Endothelial cell of umbilical vein (primary cell): ENCODE data around the gene SOX5. TPM values are rescaled to one million over a fixed set of nuclear protein-coding genes. Genes with fewer than 3 reads are reported as not detected.

Source experiments
- BruUV-seq: library from RNA; stranded (reverse); fragments of 400-500 nt; replicated peaks from 2 replicates; lab custom pipeline; 2021; lab: Mats Ljungman, UMichigan
- CTCF ChIA-PET: fragments of 300-600, 350-600 bp; sonication (Branson Sonifier 250); formaldehyde crosslinking; loops from one replicate; lab custom pipeline; 2021; ENCODE audit warnings: antibody characterized with exemption, inconsistent platforms; lab: Charles Lee
- POLR2A ChIA-PET: fragments of 300-600, 350-600 bp; sonication (Branson Sonifier 250); formaldehyde crosslinking; loops from one replicate; lab custom pipeline; 2021; ENCODE audit warnings: antibody characterized with exemption, inconsistent platforms; lab: Charles Lee
- DNase-seq: peaks from one replicate; pipeline ENCODE4 v3.0.0-alpha.2; 2011; ENCODE audit warnings: low read depth, low spot score
- FAIRE-seq: peaks from 2 replicates; lab custom pipeline; 2011; peaks lifted over from hg19 to GRCh38; lab: Jason Lieb, UNC
- H2AFZ ChIP-seq: 2 replicates; pipeline ENCODE4 v1.6.0; 2012; ENCODE audit warnings: low read depth, low read length, control low read depth, inconsistent platforms
- H3K27ac ChIP-seq: 2 replicates; pipeline ENCODE4 v1.5.1; 2011; ENCODE audit warnings: low read depth, mild to moderate bottlenecking, control low read depth, low read length, moderate library complexity; ENCODE audit not compliant: insufficient read depth
- H3K27me3 ChIP-seq, 2 experiments: 2 replicates each; pipeline versions ENCODE4 v1.6.0 to v1.6.1; 2011; ENCODE audit warnings: low read length in 2 of 2, mixed read lengths in 1 of 2; ENCODE audit not compliant: control insufficient read depth in 2 of 2, insufficient read depth in 2 of 2
- H3K36me3 ChIP-seq, 2 experiments: 2 replicates in 1 of 2; 3 replicates in 1 of 2; pipeline ENCODE4 v1.5.1; 2011; ENCODE audit warnings: low read length in 2 of 2, mild to moderate bottlenecking in 1 of 2, moderate library complexity in 1 of 2; ENCODE audit not compliant: control insufficient read depth in 2 of 2, insufficient read depth in 2 of 2; ENCODE audit errors: extremely low read depth in 1 of 2
- H3K4me1 ChIP-seq: 3 replicates; pipeline ENCODE4 v1.5.1; 2011; ENCODE audit warnings: mild to moderate bottlenecking, low read length; ENCODE audit not compliant: control insufficient read depth, insufficient read depth; ENCODE audit errors: extremely low read depth
- H3K4me2 ChIP-seq: 2 replicates; pipeline ENCODE4 v1.6.1; 2011; ENCODE audit warnings: low read length, control low read depth, mixed read lengths; ENCODE audit not compliant: insufficient read depth
- H3K4me3 ChIP-seq, 3 experiments: fragments of 200-600 bp in 1 of 3; sonication (generic), shearing (Covaris generic) in 1 of 3; replicated peaks in 1 of 3; 2 replicates each; pipeline ENCODE4 v1.5.1; 2011 to 2016; ENCODE audit warnings: control low read depth in 3 of 3, low read length in 3 of 3, mild to moderate bottlenecking in 2 of 3, inconsistent platforms in 1 of 3, low read depth in 1 of 3, moderate library complexity in 1 of 3; ENCODE audit not compliant: insufficient read depth in 1 of 3
- H3K79me2 ChIP-seq: 2 replicates; pipeline ENCODE4 v1.6.0; 2012; ENCODE audit warnings: low read length, inconsistent platforms; ENCODE audit not compliant: control insufficient read depth, insufficient read depth
- H3K9ac ChIP-seq: replicated peaks from 2 replicates; pipeline ENCODE3; 2011; ENCODE audit warnings: low read length, control low read depth; ENCODE audit not compliant: insufficient read depth; ENCODE audit errors: extremely low read depth
- H3K9me1 ChIP-seq: replicated peaks from 3 replicates; pipeline ENCODE4 v1.6.0; 2011; ENCODE audit warnings: mild to moderate bottlenecking, low read length; ENCODE audit not compliant: control insufficient read depth, insufficient read depth; ENCODE audit errors: extremely low read depth
- H3K9me3 ChIP-seq: replicated peaks from 2 replicates; pipeline ENCODE4 v1.5.1; 2012; ENCODE audit warnings: low read length, inconsistent platforms; ENCODE audit not compliant: control insufficient read depth, insufficient read depth
- H4K20me1 ChIP-seq: replicated peaks from 2 replicates; pipeline ENCODE3; 2011; ENCODE audit warnings: mild to moderate bottlenecking, low read length; ENCODE audit not compliant: control insufficient read depth, insufficient read depth; ENCODE audit errors: extremely low read depth
- EZH2 ChIP-seq: IDR thresholded peaks from 2 replicates; pipeline ENCODE4 v1.6.1; 2012; ENCODE audit warnings: borderline replicate concordance, low read depth, mild to moderate bottlenecking, moderate library complexity, low read length, inconsistent platforms; ENCODE audit not compliant: severe bottlenecking
- FOS ChIP-seq: IDR thresholded peaks from 2 replicates; pipeline ENCODE4 v1.6.1; 2011; ENCODE audit warnings: mild to moderate bottlenecking, low read length, moderate library complexity, borderline replicate concordance; ENCODE audit not compliant: insufficient read depth
- GATA2 ChIP-seq: IDR thresholded peaks from 2 replicates; pipeline ENCODE4 v1.7.0; 2011; ENCODE audit warnings: low read depth, mild to moderate bottlenecking, moderate library complexity, mixed read lengths, low read length; ENCODE audit not compliant: insufficient read length, insufficient read depth
- JUN ChIP-seq: IDR thresholded peaks from 2 replicates; pipeline ENCODE4 v1.6.1; 2011; ENCODE audit warnings: borderline replicate concordance, low read depth; ENCODE audit not compliant: insufficient read length, insufficient read depth
- MYC ChIP-seq: IDR thresholded peaks from one replicate; pipeline ENCODE4 v1.6.1; 2011; ENCODE audit warnings: mild to moderate bottlenecking, low read depth, low read length
- POLR2A ChIP-seq: IDR thresholded peaks from 2 replicates; pipeline ENCODE4 v1.6.1; 2012; ENCODE audit warnings: low read depth, mild to moderate bottlenecking, control low read depth, low read length
- POLR2AphosphoS5 ChIP-seq: IDR thresholded peaks from 2 replicates; pipeline ENCODE4 v1.6.1; 2012; ENCODE audit warnings: low read depth, mild to moderate bottlenecking, control low read depth, low read length, moderate library complexity; ENCODE audit not compliant: insufficient read depth
- dilution Hi-C: fragments of 300-500 bp; cut with MboI; formaldehyde crosslinking; loops from one replicate; pipeline ENCODE4 v1.15.0; 2019; ENCODE audit warnings: low sequenced_read_pairs; ENCODE audit not compliant: extremely low pct_ligation_motif_present
- intact Hi-C: fragments of 100-400 bp; cut with micrococcal nuclease; formaldehyde crosslinking; loops from one replicate; pipeline ENCODE4 v1.10.0; 2022
- polyA plus RNA-seq, 4 experiments: library from polyadenylated mRNA; depleted of rRNA in 3 of 4; stranded (reverse) in 3 of 4; unstranded in 1 of 4; fragments of >200 nt; gene quantifications; 2 replicates each; pipeline versions ENCODE4 v1.2.1 to v1.2.3, GENCODE V29; 2011 to 2012; ENCODE audit warnings: missing spikeins in 1 of 4
- total RNA-seq: library from RNA; stranded (reverse); gene quantifications from 2 replicates; pipeline ENCODE4 v1.2.3, GENCODE V29; 2021
- TF ChIP-seq, protein P1 (sequence below), 2 donors: IDR thresholded peaks; 1 replicate in 1 of 2; 2 replicates in 1 of 2; pipeline ENCODE4 v1.5.1; 2011; ENCODE audit warnings: low read length in 2 of 2, mild to moderate bottlenecking in 2 of 2, moderate library complexity in 2 of 2, control low read depth in 1 of 2, inconsistent platforms in 1 of 2, low read depth in 1 of 2; ENCODE audit not compliant: insufficient read depth in 1 of 2; ENCODE audit errors: extremely low read depth in 1 of 2
- TF ChIP-seq, protein P2 (sequence below): IDR thresholded peaks from 2 replicates; pipeline ENCODE4 v1.6.1; 2011; ENCODE audit not compliant: insufficient read depth, insufficient read length

SOX5 gene
- total and polyA plus RNA-seq, 2 donors (not counting 3 experiments of a cell fraction or from before 2014, with no cell fraction given) = 0.63 to 3.5 TPM

DNA sequence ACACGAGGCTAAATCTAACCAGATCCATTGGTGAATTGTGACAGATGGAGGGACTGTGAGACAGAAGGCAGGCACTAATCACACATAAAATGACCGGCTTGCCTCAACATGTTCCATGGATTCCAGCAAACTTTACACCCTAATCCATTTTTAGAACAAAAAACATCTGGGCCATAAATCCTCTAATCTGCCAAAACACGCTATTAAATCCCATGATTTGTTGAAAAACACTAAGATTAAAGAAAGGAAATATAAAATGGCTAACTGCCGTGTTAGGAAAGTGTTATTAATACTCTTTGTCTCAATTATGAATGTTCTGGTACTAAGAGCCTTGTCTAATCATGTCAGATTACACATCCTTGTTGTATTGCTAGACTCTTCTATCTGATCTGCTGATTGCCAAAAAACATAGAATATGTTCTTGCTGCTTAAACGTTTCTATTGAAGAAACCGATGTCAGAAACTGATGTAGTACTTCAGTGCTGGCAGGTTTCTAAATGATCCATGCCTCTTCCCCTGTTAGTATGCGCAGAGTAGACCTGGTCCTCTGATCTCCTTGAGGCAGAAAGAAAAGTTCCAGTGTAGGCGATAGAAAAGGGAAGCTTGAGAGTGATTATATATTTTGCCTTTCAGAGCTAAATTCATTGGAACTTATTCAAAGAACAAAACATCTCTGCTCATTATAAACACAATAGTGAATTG lies 384.9 kb downstream of the SOX5 start:
- FAIRE-seq (no peak), DNase-seq (no peak)
- ChIA-PET CTCF (no interaction called here), POLR2A (no interaction called here)
- BruUV-seq = no TSS peak
- intact Hi-C loops = no loop called here
- no peak overlapping the region for H2AFZ ChIP-seq
- H3K9me1 ChIP-seq = no peaks in the 10 kb centered on the region
- dilution Hi-C loops = no loop called here
- no peak overlapping the region for H3K4me3 ChIP-seq
- no peak overlapping the region for H3K4me2 ChIP-seq
- H3K36me3 ChIP-seq = no peaks in the 10 kb centered on the region
- H3K27me3 ChIP-seq = no peaks in the 10 kb centered on the region
- H3K4me1 ChIP-seq = no peaks in the 10 kb centered on the region
- H3K9ac ChIP-seq = no peak overlapping the region
- no peaks in the 10 kb centered on the region for H4K20me1 ChIP-seq
- TF ChIP-seq POLR2AphosphoS5 (no peak), EZH2 (no peak), POLR2A (no peak), MYC (no peak), JUN (no peak), FOS (no peak), GATA2 (no peak)
- TF ChIP-seq, protein P1, sequence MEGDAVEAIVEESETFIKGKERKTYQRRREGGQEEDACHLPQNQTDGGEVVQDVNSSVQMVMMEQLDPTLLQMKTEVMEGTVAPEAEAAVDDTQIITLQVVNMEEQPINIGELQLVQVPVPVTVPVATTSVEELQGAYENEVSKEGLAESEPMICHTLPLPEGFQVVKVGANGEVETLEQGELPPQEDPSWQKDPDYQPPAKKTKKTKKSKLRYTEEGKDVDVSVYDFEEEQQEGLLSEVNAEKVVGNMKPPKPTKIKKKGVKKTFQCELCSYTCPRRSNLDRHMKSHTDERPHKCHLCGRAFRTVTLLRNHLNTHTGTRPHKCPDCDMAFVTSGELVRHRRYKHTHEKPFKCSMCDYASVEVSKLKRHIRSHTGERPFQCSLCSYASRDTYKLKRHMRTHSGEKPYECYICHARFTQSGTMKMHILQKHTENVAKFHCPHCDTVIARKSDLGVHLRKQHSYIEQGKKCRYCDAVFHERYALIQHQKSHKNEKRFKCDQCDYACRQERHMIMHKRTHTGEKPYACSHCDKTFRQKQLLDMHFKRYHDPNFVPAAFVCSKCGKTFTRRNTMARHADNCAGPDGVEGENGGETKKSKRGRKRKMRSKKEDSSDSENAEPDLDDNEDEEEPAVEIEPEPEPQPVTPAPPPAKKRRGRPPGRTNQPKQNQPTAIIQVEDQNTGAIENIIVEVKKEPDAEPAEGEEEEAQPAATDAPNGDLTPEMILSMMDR (IDR thresholded peaks at IDR 0.05; ENCODE audit: extremely low read depth in 1 of 2, insufficient read depth in 1 of 2, low read depth in 1 of 2, low read length in 2 of 2) = no peak
- TF ChIP-seq, protein P2, sequence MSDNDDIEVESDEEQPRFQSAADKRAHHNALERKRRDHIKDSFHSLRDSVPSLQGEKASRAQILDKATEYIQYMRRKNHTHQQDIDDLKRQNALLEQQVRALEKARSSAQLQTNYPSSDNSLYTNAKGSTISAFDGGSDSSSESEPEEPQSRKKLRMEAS = no peak
- H3K9me3 ChIP-seq = no peaks in the 10 kb centered on the region
- H3K79me2 ChIP-seq = no peaks in the 10 kb centered on the region
- H3K27ac ChIP-seq = no peak overlapping the region
